Endometrial microvascular endothelial cells (primary cell): ENCODE results near the gene DUSP22. TPM values are rescaled to one million over a fixed set of nuclear protein-coding genes. Genes with fewer than 3 reads are reported as not detected.

Experiments used
- in situ Hi-C: cut with HindIII; loops from 2 replicates; pipeline ENCODE4 v1.10.0; 2017; ENCODE audit warnings: low sequenced_read_pairs, low pct_unique_long_range_greater_than_20kb; ENCODE audit errors: inconsistent ontology term
- total RNA-seq: library from RNA; depleted of rRNA; stranded (reverse); fragments of >200 nt; gene quantifications from one replicate; pipeline ENCODE4 v1.2.3, GENCODE V29; 2015; ENCODE audit errors: inconsistent ontology term

DUSP22 gene
- total RNA-seq, 1 donor from 2014 or later, result 34.2 TPM

DNA sequence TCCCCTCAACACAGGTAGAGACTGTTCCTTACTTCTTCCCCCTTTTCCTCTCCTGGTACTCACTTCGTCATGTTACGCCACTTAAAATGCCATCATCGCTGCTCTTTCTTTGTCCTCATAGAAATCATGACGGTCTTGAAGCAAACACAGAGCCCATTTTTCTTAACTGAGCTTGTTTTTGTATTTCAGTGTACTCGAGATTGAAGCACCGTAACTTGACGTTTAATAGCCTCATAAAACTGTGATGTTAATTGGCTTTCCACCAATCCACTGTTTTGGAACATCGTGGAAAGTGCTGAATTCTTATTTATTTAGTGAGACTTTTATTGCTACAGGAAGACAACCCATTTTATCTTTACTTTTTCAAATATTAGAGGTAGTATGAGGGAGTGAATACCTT is 38.7 kb downstream of the DUSP22 start:
- in situ Hi-C loops, result no loop called here

GRCh38 chr6:331622-332521 is 39.6 kb downstream of the DUSP22 start:
- in situ Hi-C loops, result no loop called here

DNA sequence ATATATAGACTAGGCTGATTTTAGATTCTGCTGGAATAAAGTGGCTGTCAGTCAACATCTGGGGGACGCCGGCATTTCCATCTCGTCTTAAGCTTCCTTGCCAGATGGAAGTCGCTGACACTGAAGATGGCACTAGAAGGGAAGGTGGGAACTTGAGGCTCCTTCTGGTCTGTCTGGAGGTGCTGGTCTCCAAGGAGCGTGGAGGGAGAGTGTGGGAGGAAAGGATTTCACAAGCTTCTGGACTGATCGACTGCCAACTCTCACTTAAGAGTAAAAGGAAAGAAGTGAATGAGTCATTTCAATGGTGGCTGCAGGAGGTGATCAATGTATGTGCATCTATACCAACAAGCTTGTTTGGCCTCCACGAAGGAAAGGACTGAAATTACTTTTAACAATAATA is 40.4 kb downstream of the DUSP22 start:
- in situ Hi-C loops, result no loop called here

- in situ Hi-C loops, result no loop called here
These were observed 41.2 kb downstream of the DUSP22 start for GRCh38 chr6:333379-334002.

GRCh38 chr6:334536-335510 is 42.5 kb downstream of the DUSP22 start:
- in situ Hi-C loops, result no loop called here

GRCh38 chr6:335572-335971 is 43.3 kb downstream of the DUSP22 start:
- in situ Hi-C loops, result no loop called here

GRCh38 chr6:336159-337114 is 44.1 kb downstream of the DUSP22 start:
- in situ Hi-C loops, result no loop called here

DNA sequence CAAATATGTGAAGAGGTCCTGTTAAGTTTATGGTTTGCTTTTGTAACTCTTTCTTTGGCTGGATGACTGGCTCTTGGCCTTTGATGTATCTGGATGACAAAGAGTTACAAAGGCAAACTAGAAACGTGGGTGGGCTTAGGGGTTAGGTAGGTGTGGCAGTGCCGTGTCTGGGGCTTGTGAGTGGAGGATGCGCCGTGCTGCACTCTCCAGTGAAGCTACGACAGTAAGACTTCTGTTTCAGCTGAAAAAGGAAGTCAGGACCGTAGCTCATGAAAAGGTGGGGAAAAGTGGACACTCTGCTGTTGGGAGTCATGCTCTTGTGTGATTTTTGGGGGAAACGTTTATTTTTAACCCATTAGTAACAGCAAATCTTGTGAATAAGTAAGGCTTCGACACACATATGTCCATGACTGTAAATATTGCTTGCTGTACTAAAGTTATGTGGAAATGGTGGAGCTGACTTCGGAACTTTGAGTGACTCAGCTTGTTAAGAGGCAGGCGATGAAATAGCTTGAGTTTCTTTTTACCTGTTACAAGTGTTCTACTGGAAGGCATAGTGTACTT is 45.6 kb downstream of the DUSP22 start:
- in situ Hi-C loops, result no loop called here

DNA sequence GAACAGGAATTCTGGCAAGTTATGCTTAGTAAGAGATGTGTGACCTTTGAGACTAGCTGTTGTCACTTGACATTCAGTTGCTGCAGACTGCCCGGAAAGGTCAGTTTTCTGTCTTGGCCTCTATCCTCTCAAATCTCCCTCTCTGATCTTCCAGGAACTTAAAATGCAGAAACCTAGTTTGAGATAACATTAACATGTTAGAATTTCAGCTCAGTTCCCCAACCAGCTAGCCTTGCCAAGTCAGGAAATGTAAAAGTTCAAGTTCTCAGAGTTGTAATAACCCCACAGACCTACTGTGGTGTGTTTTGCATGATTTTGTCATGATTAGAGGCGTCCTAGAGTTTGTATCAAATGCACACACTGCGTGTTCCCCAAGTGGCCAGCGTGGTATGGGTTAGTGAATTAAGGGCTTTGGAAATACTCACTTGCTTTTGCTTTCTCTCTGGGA is 46.6 kb downstream of the DUSP22 start:
- in situ Hi-C loops, result no loop called here

GRCh38 chr6:339480-339879 is 47.2 kb downstream of the DUSP22 start:
- in situ Hi-C loops, result no loop called here

DNA sequence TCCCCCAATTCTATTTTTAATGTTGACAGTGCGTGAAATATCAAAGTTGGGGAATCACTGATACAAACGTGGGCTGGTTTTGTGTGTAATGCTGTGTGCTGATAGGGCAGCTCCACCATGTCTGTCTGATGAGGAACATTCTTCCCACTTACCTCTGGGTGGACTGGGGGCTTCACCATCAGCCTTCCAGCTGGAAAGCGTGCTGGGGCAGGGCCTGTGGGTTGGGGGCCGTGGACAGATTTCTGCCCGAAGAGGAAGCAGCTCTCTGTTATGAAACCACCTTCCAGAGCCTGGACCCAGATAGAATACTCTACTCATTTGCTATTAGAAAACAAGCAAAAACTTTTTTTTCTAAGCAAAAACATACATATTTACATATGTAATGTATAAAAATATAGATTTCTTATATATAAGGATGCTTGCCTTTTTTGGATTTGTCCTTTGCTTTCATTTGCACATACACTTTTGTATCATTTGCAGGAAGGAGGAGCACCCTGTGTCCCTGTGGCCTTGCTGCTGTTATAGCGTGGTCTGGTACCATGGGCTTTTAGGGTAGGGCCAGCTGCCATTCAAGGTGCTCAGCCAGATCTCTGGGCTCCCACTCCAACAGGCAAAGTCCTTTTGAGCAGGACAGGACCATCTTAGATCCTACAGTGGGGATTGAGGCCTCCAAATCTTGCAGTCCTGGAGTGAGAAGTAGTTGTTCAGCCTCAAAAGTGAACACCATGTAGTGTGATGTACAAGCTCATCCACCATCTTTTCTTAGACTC is 48.1 kb downstream of the DUSP22 start:
- in situ Hi-C loops, result no loop called here

DNA sequence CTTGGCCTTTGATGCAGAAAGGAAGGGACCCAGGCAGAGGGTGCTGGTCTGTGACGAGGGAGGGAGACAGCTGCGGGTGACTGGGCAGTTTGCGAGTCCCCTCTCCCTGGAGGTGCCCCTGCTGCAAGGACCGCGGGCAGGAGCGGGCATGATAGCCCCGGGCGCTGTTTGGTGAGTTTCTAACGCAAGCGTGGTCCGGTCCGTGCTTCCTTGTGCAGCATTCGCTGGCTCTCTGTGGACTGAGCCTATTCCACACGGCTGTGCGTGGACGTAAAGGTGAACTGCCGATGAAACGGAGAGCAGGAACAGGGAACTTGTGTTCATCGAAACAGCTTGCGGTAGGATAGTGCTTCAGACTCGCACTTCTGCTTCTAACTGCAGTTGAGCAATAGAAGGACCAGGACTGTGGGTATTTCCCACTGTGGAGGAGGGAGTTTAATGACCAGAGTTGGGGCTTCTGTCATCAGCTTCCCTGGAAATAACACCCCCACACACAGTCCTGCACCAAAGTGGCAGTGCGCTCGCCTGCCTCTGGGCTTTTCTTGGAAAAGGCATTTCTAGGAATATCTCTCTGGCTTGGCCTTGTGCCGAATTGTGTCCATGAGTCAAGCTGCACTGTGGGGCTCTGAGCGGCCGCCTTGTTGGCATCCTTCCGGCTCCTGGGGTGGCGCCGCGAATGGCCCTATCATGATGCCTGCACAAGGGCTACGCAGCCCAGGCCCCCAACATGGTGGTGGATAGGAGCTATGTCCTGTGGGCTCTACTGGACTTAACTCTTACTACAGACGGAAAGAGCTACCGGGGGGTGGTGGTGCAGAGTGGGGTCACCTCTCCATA is 48.9 kb downstream of the DUSP22 start:
- in situ Hi-C loops, result no loop called here

DNA sequence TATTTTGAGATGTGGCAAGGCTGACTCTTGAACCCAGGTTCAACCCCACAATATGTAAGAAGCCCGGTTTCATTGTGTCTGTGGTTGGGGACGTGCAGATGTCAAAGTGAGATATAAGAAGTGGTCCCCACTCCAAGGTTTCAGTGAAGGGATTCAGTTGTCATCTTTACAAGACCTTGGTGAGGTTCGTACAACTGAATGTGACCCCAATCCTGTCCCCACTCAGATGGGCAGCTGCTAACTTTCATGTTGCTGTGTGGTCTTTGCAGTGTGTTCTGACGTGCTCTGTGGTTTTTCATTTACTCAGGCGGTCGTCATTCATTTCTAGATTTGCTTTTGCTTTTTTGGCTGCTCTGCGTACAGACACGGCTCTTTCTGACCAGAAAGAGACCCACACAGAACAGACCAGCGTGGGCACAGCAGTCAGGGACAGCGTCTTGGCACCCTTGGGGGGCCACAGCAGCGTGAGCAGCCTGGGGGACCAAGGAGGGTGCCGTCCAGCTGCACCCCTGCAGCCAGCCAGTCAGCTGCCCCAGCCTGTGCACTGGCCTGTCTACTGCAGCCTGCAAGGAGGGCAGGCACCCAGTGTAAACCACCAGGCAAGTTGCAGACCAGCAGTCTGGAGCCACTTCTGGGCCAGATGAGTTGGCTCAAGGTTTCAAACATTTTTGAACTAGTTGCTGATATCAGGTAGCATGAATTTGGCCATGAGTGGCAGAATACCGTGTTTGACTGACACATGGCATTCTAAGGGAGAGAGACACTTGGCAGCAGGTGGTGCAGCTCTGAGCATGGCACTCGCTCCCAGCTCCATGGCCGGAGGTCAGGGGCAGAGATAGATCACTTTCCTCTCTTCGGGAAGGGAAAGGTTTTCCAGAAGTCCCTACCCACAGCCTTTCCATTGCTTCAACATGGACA is 49.9 kb downstream of the DUSP22 start:
- in situ Hi-C loops, result no loop called here

DNA sequence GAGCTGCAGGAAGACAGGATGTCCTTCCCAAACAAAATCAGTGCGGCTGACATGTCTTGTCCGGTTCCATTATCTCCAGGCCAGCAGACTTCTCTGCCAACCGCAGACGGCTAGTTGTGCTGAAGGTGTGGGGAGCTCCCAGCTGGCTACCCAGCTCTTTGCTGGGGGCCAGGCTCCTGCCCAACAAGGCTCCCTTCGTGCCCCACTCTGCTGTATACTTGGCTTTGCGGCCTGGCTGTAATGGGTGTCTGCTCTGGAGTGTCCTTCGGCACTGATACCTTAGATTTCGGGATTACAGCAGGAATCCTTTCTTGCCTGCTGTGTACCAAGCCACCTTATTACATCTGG is 50.5 kb downstream of the DUSP22 start:
- in situ Hi-C loops, result no loop called here

DNA sequence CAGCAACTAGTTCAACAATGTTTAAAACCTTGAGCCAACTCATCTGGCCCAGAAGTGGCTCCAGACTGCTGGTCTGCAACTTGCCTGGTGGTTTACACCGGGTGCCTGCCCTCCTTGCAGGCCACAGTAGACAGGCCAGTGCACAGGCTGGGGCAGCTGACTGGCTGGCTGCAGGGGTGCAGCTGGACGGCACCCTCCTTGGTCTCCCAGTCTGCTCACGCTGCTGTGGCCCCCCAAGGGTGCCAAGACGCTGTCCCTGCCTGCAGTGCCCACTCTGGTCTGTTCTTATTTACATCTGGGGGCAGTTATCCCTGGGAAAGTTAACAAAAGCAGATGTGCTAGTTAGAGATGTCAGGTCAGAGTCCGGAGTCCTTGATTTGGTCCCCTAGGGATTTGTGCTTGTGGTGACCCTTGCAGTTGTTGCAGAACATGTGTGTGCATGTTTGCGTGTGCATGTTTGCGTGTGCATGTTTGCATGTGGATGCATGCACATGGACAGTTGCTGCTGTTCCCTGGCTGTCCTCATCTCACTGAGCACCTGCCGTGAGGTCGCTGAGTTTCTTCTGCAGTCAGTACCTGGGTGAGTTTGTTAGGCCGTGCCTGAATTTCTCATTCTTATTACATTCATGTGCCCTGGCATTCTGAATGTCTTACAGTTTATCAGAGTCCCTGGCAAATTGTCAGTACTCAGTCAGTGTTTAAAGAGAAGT is 51.1 kb downstream of the DUSP22 start:
- in situ Hi-C loops, result no loop called here
